ENCODE data around the gene RASSF3. TPM values are rescaled to one million over a fixed set of nuclear protein-coding genes. Genes with fewer than 3 reads are reported as not detected.

The RASSF3 gene
- total RNA-seq, 4 donors from 2014 or later, result 35.3 to 68.5 (median 45.9) TPM

GRCh38 chr12:64691227-64691794, 81.0 kb downstream of the RASSF3 start:
- no peak for ATAC-seq (ENCODE audit: low FRiP score)
- DNase-seq (ENCODE audit: low spot score), result no peak
- TF ChIP-seq CTCF (IDR thresholded peaks at IDR 0.05), result no peak

GRCh38 chr12:64691795-64692583, 81.7 kb downstream of the RASSF3 start:
- no peak for TF ChIP-seq CTCF (IDR thresholded peaks at IDR 0.05)
- DNase-seq (ENCODE audit: low spot score) (no peak), ATAC-seq (ENCODE audit: low FRiP score) (no peak)

GRCh38 chr12:64694130-64695040, 84.1 kb downstream of the RASSF3 start:
- ATAC-seq (ENCODE audit: low FRiP score) (peak; percentile 37), DNase-seq (ENCODE audit: low spot score) (no peak)
- TF ChIP-seq CTCF (IDR thresholded peaks at IDR 0.05), result no peak

- no peak for TF ChIP-seq CTCF (IDR thresholded peaks at IDR 0.05)
- DNase-seq (ENCODE audit: low spot score), result no peak
- ATAC-seq (ENCODE audit: low FRiP score), result no peak
These were observed 85.3 kb downstream of the RASSF3 start for GRCh38 chr12:64695550-64695949.

GRCh38 chr12:64696080-64696741, 85.9 kb downstream of the RASSF3 start:
- DNase-seq (ENCODE audit: low spot score), result no peak
- TF ChIP-seq CTCF (IDR thresholded peaks at IDR 0.05), result no peak
- ATAC-seq (ENCODE audit: low FRiP score), result no peak

- ATAC-seq (ENCODE audit: low FRiP score) (no peak), DNase-seq (ENCODE audit: low spot score) (no peak)
- TF ChIP-seq CTCF (IDR thresholded peaks at IDR 0.05), result no peak
These were observed 89.3 kb downstream of the RASSF3 start for GRCh38 chr12:64699504-64700115.
